HG03460 (cell line): ENCODE results near the gene CCNG1.
A peak's percentile ranks its signal among the peaks of the same experiment; 100 is the strongest.
"Not testable (repeated sequence)": the region's sequence is repeated elsewhere in the genome, so short reads cannot be mapped to it uniquely, and the experiment has no call there.

ENCODE experiments used
- ATAC-seq: cut with Tn5 transposase; IDR thresholded peaks from one replicate; pipeline ENCODE4 v1.9.1; 2021; ENCODE audit not compliant: unreplicated experiment

The CCNG1 gene, protein sequence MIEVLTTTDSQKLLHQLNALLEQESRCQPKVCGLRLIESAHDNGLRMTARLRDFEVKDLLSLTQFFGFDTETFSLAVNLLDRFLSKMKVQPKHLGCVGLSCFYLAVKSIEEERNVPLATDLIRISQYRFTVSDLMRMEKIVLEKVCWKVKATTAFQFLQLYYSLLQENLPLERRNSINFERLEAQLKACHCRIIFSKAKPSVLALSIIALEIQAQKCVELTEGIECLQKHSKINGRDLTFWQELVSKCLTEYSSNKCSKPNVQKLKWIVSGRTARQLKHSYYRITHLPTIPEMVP

DNA sequence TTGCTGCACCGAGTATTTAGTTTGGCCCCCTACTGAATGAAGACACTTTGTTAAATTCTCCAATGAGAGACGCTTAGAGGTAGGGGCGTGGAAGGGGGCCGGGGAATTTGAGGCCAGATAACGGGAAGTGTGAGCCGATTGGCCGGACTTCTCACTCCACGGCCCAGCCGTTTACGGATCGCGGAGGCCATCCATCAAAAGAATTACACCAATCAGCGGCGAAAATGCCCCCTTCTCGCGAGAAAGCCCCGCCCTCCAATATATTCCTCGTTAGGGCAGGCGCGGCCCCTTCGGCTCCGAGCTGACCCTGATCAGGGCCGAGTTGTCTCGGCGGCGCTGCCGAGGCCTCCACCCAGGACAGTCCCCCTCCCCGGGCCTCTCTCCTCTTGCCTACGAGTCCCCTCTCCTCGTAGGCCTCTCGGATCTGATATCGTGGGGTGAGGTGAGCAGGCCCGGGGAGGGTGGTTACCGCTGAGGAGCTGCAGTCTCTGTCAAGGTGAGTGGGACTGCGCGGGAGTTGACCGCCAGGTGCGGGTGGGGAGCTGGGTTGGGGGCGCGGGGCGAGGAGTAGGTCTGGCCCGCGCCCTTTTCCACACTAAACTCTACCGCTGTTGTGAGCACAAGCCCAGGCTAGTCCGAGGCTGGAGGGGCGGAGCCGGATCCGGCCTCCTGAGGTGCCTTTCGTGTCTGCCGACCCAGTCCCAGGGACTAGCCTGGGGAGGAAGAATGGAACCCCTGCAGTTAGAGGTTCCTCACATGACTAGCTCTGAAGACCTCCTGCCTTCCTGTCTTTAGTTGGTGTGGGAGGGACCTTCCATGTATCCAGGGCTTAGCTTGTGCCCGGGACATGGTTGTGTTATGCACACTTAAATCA is at the start of gene CCNG1:
Gene CCNG1 (plus strand): TSS at position 287 of the 874 bp plus-strand sequence. CDS start 1,662 bp downstream, outside the sequence.
- ATAC-seq = peak; percentile 94

DNA sequence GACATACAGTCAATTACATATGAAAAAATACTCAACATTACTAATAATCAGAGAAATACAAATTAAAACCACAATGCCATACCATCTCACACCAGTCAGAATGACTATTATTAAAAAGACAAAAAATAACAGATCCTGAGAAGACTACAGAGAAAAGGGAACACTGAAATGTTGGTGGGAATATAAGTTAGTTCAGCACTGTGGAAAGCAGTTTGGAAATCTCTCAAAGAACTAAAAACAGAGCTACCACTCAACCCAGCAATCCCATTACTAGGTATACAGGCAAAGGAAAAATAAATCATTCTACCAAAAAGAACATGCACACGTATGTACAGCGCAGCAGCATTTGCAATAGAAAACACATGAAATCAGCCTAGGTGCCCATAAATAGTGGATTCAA is 41.6 kb upstream of the CCNG1 start:
- ATAC-seq = no peak

DNA sequence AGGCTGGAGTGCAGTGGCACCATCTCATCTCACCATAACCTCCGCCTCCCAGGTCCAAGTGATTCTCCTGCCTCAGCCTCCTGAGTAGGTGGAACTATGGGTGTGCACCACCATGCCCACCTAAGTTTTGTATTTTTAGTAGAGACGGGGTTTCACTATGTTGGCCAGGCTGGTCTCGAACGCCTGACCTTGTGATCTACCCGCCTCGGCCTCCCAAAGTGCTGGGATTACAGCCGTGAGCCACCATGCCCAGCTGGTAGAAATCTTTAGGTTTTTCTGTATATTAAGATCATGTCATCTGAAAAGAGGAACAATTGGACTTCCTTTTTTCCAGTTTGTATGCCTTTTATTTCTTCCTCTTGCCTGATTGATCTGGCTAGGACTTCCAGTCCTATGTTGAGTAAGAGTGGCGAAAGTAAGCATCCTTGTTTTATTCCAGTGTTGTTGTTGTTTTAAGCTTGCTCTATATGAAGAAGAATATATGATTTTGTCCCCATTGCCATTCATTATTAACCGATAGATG is 40.5 kb upstream of the CCNG1 start:
- not testable (repeated sequence) for ATAC-seq

DNA sequence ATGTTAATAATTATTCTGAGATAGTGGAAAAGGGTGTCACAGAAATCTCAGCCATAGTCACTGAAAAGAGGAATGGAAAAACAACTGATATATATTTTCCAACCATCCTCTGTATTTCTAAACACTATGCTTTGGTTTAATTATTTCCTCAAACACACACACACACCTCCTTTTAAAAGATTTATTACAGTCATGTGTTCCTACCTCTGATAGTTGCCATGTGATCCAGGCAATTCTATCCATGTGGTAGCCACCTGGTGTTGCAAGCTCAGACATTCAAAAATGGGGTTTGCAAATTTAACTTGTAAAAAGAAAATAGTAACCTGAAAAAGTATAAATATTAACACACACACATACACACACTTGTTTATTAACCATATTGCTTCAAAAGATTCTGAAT is 40.0 kb upstream of the CCNG1 start:
- no peak for ATAC-seq

DNA sequence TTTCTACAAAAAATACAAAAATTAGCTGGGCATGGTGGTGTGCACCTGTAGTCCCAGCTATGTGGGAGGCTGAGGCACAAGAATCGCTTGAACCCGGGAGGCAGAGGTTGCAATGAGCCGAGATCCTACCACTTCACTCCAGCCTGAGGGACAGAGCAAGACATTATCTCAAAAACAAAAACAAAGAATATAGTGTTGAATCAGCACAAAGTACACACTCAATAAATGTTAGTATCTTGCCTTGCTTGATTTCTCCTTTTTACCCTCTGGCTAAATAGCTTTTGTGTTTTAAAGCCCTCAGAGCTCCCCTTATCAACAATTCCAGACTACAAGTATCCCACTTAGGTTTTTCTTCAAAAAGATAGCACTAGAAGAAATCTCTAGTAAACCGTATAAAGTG is 37.5 kb upstream of the CCNG1 start:
- no peak for ATAC-seq

DNA sequence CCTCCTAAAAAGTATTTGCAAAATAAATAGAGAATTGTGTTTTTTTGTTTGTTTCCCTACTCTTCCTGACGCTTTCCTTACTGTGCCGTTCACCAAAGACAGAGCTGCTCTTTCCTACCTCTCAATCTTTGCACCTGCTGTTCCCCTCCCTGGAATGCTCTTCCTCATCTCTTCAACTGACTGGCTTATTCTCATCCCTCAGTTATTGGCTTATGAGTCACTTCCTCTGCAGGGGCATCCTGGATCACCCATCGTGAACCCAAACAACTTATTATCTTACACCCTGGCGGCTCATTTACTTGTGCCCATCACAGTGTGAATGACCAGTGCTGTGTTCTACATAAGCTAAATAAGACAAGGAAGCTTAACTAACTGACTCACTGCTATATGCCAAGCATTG is 36.1 kb upstream of the CCNG1 start:
- no peak for ATAC-seq

DNA sequence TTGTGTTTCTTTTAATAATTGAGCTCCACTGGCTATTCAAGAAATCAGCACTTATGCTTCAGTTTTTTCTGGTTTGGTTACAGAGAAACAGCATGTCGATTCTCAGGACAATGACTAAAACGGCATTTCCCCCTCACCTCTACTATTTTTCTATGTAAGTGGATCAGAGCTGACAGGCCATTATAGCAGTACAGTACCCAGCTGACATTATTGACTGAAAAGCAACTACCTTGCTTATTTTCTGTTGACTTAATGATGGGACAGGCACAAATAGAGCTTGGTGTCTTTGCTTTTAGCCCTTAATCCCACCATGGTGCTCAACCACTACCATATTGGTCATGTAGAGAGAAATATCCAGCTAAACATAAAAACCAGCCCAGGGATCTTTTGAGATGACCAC is 35.4 kb upstream of the CCNG1 start:
- ATAC-seq = no peak

DNA sequence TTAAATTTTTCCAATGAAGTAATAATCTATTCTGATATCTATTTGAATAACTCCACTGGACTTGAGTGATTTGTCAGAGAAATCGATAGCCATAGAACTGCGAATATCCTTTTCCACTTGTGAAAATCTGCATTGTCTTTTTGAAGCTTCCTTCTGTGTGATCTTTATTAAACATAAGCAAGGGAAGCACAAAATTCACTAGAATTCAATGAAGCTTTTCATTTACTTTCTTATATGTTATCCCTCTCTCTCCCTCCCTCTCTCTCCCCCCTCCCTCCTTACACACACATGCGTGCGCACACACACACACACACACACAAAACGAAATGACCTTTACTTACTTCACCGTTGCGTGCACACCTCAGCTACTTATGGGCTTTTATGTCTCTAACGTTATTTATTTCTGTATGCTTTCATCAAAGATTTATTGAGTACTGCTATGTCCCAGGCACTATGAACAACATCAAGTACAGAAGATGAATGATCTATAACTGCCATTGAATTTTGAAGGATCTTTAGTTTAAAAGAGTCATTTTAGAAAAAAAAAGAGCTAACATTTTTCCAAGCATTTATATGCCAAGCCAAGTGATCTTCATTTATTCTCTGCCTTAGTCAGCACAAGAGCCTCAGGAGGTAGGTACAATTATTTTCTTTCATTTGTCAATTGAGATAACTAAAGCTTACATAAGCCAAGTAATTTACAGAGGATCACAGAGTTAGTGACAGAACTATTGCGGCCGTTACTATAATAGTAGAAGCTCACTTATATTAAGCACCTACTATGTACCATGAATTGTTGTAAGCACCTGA is 32.8 kb upstream of the CCNG1 start:
- no peak for ATAC-seq

DNA sequence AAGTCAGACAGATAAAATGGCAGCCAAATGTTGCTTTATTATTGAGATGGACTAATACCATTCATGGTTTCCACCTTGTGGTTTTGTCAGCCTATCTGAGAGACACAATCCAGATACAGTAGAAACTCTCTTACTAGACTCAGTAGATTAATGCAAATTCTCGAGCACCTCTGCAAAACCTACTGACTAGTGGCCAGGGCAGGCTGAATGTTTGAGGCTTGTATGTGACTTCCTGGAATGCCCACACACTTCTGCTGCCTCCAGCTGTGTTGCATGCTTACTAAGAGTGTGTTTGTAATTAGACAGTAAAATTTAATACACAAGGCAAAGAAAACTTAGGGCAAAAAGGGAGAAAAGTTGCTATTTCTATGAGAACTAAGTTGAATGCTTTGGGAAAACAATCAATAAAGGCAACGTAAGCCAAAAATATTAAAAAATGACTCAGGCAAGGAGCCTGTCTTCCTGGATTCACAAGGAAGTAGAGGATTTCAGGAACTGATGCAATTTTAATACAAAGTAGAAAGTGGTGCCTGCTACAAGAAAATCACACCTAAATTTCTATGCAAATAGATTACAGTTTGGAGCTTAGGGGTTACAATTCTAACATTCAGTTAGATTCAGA is 30.2 kb upstream of the CCNG1 start:
- ATAC-seq = peak; percentile 77

DNA sequence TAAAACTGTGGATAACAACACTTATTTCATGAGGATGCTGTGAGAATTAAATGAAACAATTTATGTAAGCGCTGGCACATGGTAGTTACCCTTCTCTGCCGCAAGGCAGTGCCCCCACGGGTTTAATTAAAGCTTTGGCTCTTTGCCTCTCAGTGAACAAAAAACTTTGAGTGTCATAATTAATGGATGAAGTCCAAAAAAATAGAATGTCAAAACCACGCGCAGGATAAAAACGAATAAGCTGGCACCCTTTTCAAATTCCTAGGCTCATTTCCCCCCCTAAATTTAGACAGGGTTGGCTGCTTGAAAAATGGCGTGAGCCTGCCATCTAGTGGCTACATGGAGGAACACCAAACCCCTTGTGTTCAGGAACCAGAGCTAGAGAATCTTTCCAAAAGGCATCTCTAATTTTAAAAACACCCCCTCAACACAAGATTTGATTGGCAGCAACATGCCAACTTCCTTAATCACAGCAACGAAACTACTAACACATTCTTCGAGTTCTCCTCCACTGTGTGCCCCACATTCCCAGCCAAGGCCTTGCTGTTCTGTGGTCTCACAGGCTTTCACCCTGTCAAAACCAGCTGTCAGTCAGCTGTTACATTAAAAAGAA is 29.0 kb upstream of the CCNG1 start:
- ATAC-seq = peak; percentile 77

DNA sequence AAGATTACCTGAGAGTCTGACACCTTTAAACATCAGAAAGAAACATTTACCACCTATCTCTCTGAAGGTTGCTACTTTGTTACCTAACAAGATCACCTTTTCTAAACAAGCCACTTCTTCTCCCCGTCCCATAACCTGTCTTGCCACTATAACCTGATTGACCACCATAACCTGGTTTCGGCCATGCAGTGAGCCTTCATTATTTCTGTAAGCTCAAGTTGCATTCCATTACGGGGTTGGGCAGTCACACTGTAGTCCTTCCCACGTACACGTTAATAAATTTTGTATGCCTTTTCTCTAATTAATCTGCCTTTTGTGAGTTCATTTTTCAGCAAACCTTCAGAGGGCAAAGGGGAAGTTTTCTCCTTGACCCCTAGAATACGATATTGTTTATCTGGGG is 28.0 kb upstream of the CCNG1 start:
- no peak for ATAC-seq

DNA sequence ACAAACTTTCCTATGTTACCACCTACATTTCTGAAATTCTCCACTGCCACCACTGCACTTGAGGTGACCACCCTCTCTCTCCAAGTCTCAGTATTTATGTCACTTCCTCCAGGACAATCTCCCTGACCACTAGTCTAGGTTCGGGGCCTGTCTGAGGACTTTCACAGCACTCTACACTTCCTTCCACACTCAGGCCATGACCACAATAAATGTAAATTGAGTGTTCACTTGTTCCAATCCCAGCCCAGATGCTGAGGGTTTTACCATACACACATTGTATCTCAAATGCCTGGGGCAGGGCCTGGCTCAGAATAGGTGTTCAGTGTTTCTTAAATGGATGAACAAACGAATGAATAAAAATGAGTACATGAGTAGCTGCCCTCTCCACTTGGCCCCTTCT is 26.9 kb upstream of the CCNG1 start:
- no peak for ATAC-seq

DNA sequence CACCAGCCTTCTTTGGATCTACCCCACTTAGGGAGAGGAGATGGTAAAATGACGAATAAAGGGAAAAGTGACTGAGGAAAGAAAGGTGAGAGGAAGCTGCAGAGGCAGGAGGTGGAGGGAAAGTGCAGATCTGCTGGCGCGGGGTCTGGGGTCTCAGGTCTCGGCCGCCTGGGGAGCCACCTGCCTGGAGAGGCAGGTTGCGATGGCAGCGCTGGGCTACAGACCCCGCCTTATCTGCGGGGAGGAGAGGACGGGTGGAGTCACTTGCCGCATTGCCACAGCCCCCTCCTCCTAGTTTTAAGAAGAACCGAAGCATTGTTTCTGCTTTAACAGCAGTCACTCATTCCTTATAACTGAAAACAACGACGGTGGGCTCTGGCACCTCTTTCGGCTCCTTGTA is 21.7 kb upstream of the CCNG1 start:
- ATAC-seq = not testable (repeated sequence)

DNA sequence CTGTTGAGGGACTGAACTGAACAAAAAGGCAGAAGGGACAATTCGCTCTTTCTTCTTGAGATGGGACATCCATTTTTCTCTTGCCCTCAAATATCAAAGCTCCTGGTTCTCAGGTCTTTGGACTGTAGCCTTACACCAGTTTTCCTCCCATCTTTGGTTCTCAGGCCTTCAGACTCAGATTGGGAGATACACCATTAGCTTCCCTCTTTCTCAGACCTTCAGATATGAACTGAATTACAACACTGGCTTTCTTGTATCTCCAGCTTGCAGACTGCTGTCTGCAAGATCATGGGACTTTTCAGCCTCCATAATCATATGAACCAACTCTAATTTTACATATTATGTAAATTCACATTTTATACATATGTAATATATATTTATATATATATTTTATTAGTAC is 12.6 kb upstream of the CCNG1 start:
- no peak for ATAC-seq

DNA sequence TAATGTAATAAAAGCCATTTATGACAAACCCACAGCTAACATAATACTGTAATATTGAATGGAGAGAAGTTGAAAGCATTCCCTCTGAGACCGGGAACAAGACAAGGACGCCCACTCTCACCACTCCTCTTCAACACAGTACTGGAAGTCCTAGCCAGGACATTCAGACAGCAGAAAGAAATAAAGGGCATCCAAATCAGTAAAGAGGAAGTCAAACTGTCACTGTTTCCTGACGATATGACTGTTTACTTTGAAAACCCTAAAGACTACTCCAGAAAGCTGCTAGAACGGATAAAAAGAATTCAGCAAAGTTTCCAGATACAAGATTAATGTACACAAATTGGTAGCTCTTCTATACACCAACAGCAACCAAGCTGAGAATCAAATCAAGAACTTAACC is 11.3 kb upstream of the CCNG1 start:
- ATAC-seq = not testable (repeated sequence)

DNA sequence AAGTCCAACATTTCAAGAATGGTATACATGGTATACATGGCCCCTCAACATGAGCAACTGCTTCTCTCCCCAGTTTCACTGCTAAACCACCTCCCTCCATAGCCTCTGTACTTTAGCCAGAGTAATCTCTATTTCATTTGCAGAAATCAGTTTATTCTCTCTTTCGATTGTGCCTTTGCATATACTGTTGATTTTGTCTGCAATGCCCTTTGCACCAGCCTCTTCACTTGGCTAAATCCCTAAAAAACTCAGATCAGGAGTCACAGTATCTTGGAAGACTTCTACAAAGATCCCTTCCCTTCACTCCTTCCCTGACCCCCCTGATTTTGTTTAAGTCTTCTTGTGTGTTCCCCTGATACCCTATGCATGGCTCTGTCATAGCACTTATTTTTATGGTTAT is 4.9 kb upstream of the CCNG1 start:
- no peak for ATAC-seq

DNA sequence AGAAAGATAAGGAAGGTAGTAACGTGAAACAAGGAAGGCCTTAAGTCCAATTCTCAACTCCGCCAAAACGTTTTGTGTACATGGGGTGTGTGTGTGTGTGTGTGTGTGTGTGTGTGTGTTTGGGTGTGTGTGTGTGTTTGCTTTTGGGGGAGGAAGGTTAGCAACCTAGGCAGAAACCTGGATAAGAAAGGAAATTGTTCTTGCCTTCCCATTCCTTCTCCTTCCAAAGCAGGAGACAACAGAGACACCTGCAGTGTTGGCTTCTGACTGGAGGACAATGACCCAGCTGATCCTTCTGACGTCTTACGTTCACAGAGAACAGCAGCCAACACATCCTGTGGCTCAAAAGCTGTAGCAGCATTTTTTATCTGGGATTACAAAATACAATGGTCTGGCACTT is 4.1 kb upstream of the CCNG1 start:
- ATAC-seq = no peak

DNA sequence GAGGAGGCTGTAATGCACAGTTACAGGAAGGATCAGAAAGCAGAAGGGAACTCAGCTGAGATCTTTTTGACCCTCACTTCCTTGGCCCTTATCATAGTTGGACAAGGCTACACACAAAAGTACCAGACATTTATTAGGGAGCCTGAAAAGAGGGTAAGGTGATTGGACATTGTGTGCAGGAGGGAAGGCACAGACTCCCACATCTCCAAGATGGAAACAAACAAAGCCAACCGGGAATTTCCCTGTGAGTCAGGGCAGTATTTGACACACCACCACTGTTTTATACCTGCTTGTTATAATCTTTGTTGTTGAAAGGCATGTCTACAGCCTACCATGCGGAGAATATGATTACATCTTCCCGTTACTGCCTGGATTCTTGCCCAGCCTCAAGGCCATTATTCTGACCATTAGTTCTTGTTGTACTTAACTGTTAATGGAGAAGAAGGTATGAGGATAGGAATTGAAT is 3.0 kb upstream of the CCNG1 start:
- ATAC-seq = no peak

DNA sequence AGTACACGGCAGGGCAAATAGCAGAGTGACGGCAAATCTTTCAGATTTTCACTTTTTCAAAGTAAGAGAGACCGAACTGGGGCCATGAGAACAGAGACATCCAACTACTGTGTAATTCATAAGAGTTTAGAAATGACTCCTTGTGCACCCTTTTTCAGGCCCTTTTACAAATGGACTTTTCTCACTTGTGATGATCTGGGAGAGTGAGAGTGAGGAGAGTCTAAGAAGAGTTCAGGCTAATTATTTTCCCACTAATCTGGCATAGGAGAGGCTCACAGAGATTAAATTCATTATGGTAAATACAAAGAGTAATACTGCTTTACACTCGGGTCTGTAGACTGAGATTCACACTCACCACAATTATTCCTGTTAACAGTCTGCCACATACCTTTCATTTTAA is 880 bp upstream of the CCNG1 start:
- no peak for ATAC-seq

DNA sequence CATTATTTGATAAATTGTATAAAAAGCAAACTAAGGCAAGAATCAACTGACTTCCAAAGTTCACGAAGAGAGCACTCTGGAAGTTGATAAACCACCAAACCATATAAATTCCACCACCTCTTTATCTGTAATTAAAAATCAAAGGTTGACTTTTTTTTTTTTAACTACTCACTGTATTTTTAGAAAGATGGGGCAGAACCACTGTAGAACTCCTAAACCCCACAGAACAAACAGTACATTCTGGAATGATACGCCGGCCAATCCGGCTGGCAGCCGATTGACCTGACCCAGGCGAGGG is 435 bp upstream of the CCNG1 start:
- ATAC-seq = no peak

DNA sequence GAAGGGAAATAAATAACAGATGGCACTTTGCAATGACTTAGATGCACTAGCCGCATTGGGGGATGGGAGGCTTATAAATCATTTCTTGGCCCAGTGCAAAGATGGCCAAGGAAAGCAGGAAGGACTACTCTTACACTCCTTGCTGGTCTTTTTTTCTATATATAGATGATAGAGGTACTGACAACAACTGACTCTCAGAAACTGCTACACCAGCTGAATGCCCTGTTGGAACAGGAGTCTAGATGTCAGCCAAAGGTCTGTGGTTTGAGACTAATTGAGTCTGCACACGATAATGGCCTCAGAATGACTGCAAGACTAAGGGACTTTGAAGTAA is 1.7 kb downstream of the CCNG1 start:
- no peak for ATAC-seq
